Natural killer cell treated with Interleukin-12 subunit alpha and Interleukin-12 subunit beta and Interleukin-15 and Interleukin-18, amount 100 ng/mL, for 72 hours (primary cell): ENCODE results near the gene ZBP1. TPM values are rescaled to one million over a fixed set of nuclear protein-coding genes. Genes with fewer than 3 reads are reported as not detected.

ENCODE experiments used
- ATAC-seq, 2 donors: fragments of 150-1000 bp; cut with Tn5 transposase in 1 of 2; sonication (Bioruptor Pico), chemical (Tn5 transposase) in 1 of 2; 2 replicates each; pipeline ENCODE4 v1.10.0; 2021
- DNase-seq: peaks from one replicate; pipeline ENCODE4 v3.0.0; 2022; ENCODE audit warnings: low spot score
- H3K27ac Mint-ChIP-seq, 2 donors: 1 replicate in 1 of 2; 2 replicates in 1 of 2; pipeline ENCODE4 v1.8.0; 2022; ENCODE audit warnings: mixed read lengths in 2 of 2, mild to moderate bottlenecking in 1 of 2, moderate library complexity in 1 of 2
- H3K27me3 Mint-ChIP-seq, 2 donors: 1 replicate in 1 of 2; 2 replicates in 1 of 2; pipeline ENCODE4 v1.8.0; 2022; ENCODE audit warnings: mixed read lengths in 2 of 2
- H3K36me3 Mint-ChIP-seq: one replicate; pipeline ENCODE4 v1.8.0; 2022; ENCODE audit warnings: mixed read lengths
- H3K4me1 Mint-ChIP-seq, 2 donors: 1 replicate in 1 of 2; 2 replicates in 1 of 2; pipeline ENCODE4 v1.8.0; 2022; ENCODE audit warnings: low read depth in 2 of 2, mixed read lengths in 2 of 2, mild to moderate bottlenecking in 1 of 2
- H3K4me3 Mint-ChIP-seq: one replicate; pipeline ENCODE4 v1.8.0; 2022; ENCODE audit warnings: mixed read lengths
- H3K9me3 Mint-ChIP-seq: 2 replicates; pipeline ENCODE4 v1.8.0; 2022; ENCODE audit warnings: mixed read lengths
- total RNA-seq, 2 donors: library from RNA; stranded (reverse); gene quantifications; one replicate each; pipeline ENCODE4 v1.2.3, GENCODE V29; 2022

ZBP1 gene
- 1 to 10 TPM; 4.8 to 4.9 TPM for total RNA-seq

- no peaks in the 10 kb centered on the region for H3K9me3 Mint-ChIP-seq
- peak; percentile 70 for DNase-seq
- H3K4me3 Mint-ChIP-seq: peak within 1 kb of the TSS; percentile 73
- H3K27me3 Mint-ChIP-seq: no peaks in the 10 kb centered on the region
- peaks cover 49 to 51% of the 10 kb centered on the region in 2 donors for H3K4me1 Mint-ChIP-seq
- H3K27ac Mint-ChIP-seq: peak within 1 kb of the TSS; percentile 91 to 93
- peak; percentile 50 to 70 for ATAC-seq
- no peaks in the 10 kb centered on the region for H3K36me3 Mint-ChIP-seq
These were observed at the start of gene ZBP1 for GRCh38 chr20:57620274-57620990. Gene ZBP1, minus strand, starts transcription at chr20:57620426. Its CDS starts 131 bp downstream, at chr20:57620295.

GRCh38 chr20:57669632-57670031, 49.4 kb upstream of the ZBP1 start:
- Mint-ChIP-seq H3K4me1 (no peaks in the 10 kb centered on the region), H3K9me3 (no peaks in the 10 kb centered on the region), H3K4me3 (no peak overlapping the region), H3K36me3 (no peaks in the 10 kb centered on the region), H3K27me3 (no peaks in the 10 kb centered on the region), H3K27ac (no peak overlapping the region)
- no peak for DNase-seq
- no peak for ATAC-seq

GRCh38 chr20:57667924-57668782, 47.9 kb upstream of the ZBP1 start:
- DNase-seq: no peak
- H3K36me3 Mint-ChIP-seq: no peaks in the 10 kb centered on the region
- no peak for ATAC-seq
- no peaks in the 10 kb centered on the region for H3K27me3 Mint-ChIP-seq
- no peak overlapping the region for H3K27ac Mint-ChIP-seq
- no peaks in the 10 kb centered on the region for H3K4me1 Mint-ChIP-seq
- H3K4me3 Mint-ChIP-seq: no peak overlapping the region
- H3K9me3 Mint-ChIP-seq: no peaks in the 10 kb centered on the region

GRCh38 chr20:57667388-57667787, 47.2 kb upstream of the ZBP1 start:
- H3K27me3 Mint-ChIP-seq: no peaks in the 10 kb centered on the region
- DNase-seq: no peak
- H3K9me3 Mint-ChIP-seq: no peaks in the 10 kb centered on the region
- no peak for ATAC-seq
- no peak overlapping the region for H3K4me3 Mint-ChIP-seq
- no peak overlapping the region for H3K27ac Mint-ChIP-seq
- no peaks in the 10 kb centered on the region for H3K36me3 Mint-ChIP-seq
- H3K4me1 Mint-ChIP-seq: no peaks in the 10 kb centered on the region

GRCh38 chr20:57666834-57667157, 46.6 kb upstream of the ZBP1 start:
- Mint-ChIP-seq H3K9me3 (no peaks in the 10 kb centered on the region), H3K4me1 (no peaks in the 10 kb centered on the region), H3K4me3 (no peak overlapping the region), H3K36me3 (no peaks in the 10 kb centered on the region), H3K27ac (no peak overlapping the region), H3K27me3 (no peaks in the 10 kb centered on the region)
- ATAC-seq (no peak), DNase-seq (no peak)

GRCh38 chr20:57666106-57666833, 46.0 kb upstream of the ZBP1 start:
- Mint-ChIP-seq H3K4me1 (no peaks in the 10 kb centered on the region), H3K36me3 (no peaks in the 10 kb centered on the region), H3K9me3 (no peaks in the 10 kb centered on the region), H3K27me3 (no peaks in the 10 kb centered on the region), H3K27ac (no peak overlapping the region), H3K4me3 (no peak overlapping the region)
- ATAC-seq (no peak), DNase-seq (no peak)

GRCh38 chr20:57665589-57665971, 45.4 kb upstream of the ZBP1 start:
- ATAC-seq (no peak), DNase-seq (peak; percentile 12)
- Mint-ChIP-seq H3K4me3 (no peak overlapping the region), H3K27ac (no peak overlapping the region), H3K36me3 (no peaks in the 10 kb centered on the region), H3K27me3 (peaks cover 0 to 5% of the 10 kb centered on the region in 2 donors), H3K9me3 (no peaks in the 10 kb centered on the region), H3K4me1 (peaks cover 0 to 3% of the 10 kb centered on the region in 2 donors)

GRCh38 chr20:57664924-57665588, 44.8 kb upstream of the ZBP1 start:
- ATAC-seq: no peak
- H3K9me3 Mint-ChIP-seq: no peaks in the 10 kb centered on the region
- no peak overlapping the region for H3K4me3 Mint-ChIP-seq
- H3K4me1 Mint-ChIP-seq: peaks cover 0 to 7% of the 10 kb centered on the region in 2 donors
- H3K27me3 Mint-ChIP-seq: peaks cover 0 to 10% of the 10 kb centered on the region in 2 donors
- H3K36me3 Mint-ChIP-seq: no peaks in the 10 kb centered on the region
- no peak for DNase-seq
- H3K27ac Mint-ChIP-seq: no peak overlapping the region

GRCh38 chr20:57664476-57664875, 44.2 kb upstream of the ZBP1 start:
- DNase-seq (no peak), ATAC-seq (no peak)
- no peak overlapping the region for H3K4me3 Mint-ChIP-seq
- no peaks in the 10 kb centered on the region for H3K36me3 Mint-ChIP-seq
- H3K27ac Mint-ChIP-seq: no peak overlapping the region
- H3K27me3 Mint-ChIP-seq: peaks cover 0 to 10% of the 10 kb centered on the region in 2 donors
- no peaks in the 10 kb centered on the region for H3K9me3 Mint-ChIP-seq
- peaks cover 0 to 7% of the 10 kb centered on the region in 2 donors for H3K4me1 Mint-ChIP-seq

- peaks cover 0 to 10% of the 10 kb centered on the region in 2 donors for H3K27me3 Mint-ChIP-seq
- peaks cover 0 to 7% of the 10 kb centered on the region in 2 donors for H3K4me1 Mint-ChIP-seq
- DNase-seq (no peak), ATAC-seq (peak in 1 of 2 donors; percentile 34)
- no peak overlapping the region for H3K4me3 Mint-ChIP-seq
- no peaks in the 10 kb centered on the region for H3K36me3 Mint-ChIP-seq
- no peak overlapping the region for H3K27ac Mint-ChIP-seq
- H3K9me3 Mint-ChIP-seq: no peaks in the 10 kb centered on the region
These were observed 43.6 kb upstream of the ZBP1 start for GRCh38 chr20:57663681-57664451.

- ATAC-seq: no peak
- no peak overlapping the region for H3K4me3 Mint-ChIP-seq
- DNase-seq: no peak
- no peaks in the 10 kb centered on the region for H3K9me3 Mint-ChIP-seq
- peaks cover 0 to 10% of the 10 kb centered on the region in 2 donors for H3K27me3 Mint-ChIP-seq
- H3K27ac Mint-ChIP-seq: no peak overlapping the region
- H3K36me3 Mint-ChIP-seq: no peaks in the 10 kb centered on the region
- peaks cover 0 to 9% of the 10 kb centered on the region in 2 donors for H3K4me1 Mint-ChIP-seq
These were observed 43.0 kb upstream of the ZBP1 start for GRCh38 chr20:57663241-57663640.

GRCh38 chr20:57662456-57663240, 42.4 kb upstream of the ZBP1 start:
- Mint-ChIP-seq H3K27me3 (peaks cover 0 to 10% of the 10 kb centered on the region in 2 donors), H3K36me3 (no peaks in the 10 kb centered on the region), H3K4me1 (peaks cover 4 to 14% of the 10 kb centered on the region in 2 donors), H3K27ac (no peak overlapping the region), H3K4me3 (no peak overlapping the region), H3K9me3 (no peaks in the 10 kb centered on the region)
- no peak for ATAC-seq
- DNase-seq: no peak
